GM13977 (cell line): ENCODE data around the gene ARMC6.

Source experiments
- DNase-seq: peaks from one replicate; pipeline ENCODE4 v3.0.0; 2012; ENCODE audit warnings: low spot score
- in situ Hi-C: fragments of 300-500 bp; cut with MboI; formaldehyde crosslinking; loops from one replicate; pipeline ENCODE4 v1.12.0; 2022; ENCODE audit warnings: low sequenced_read_pairs, low pct_unique_long_range_greater_than_20kb, mixed read lengths, inconsistent platforms; ENCODE audit not compliant: unreplicated experiment
- TF ChIP-seq, protein P1 (sequence below): IDR thresholded peaks from 2 replicates; pipeline ENCODE4 v1.5.1; 2012; ENCODE audit warnings: mild to moderate bottlenecking, control low read depth; ENCODE audit not compliant: insufficient read depth; ENCODE audit errors: extremely low read depth, missing control alignments

Gene ARMC6

DNA sequence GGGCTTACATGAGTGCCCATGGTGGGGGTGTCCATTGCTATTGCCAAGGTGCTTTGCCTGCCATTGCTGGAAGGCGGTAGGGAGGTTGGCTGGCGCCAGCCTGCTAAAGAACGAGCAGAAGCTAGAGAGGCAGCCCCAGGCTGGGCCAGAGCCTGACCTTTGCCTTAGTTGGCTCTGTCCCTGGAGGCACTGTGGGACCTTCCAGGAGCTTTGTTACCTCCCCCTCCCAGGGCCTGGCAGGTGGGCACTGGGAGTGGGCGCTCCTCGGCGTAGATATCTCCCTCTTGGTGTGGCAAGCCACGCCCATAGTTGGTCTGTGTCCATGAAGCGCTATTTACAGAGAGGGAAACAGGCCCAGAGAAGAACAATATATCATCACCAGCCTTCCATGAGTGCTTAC is 28.1 kb downstream of the ARMC6 start:
- TF ChIP-seq, protein P1, sequence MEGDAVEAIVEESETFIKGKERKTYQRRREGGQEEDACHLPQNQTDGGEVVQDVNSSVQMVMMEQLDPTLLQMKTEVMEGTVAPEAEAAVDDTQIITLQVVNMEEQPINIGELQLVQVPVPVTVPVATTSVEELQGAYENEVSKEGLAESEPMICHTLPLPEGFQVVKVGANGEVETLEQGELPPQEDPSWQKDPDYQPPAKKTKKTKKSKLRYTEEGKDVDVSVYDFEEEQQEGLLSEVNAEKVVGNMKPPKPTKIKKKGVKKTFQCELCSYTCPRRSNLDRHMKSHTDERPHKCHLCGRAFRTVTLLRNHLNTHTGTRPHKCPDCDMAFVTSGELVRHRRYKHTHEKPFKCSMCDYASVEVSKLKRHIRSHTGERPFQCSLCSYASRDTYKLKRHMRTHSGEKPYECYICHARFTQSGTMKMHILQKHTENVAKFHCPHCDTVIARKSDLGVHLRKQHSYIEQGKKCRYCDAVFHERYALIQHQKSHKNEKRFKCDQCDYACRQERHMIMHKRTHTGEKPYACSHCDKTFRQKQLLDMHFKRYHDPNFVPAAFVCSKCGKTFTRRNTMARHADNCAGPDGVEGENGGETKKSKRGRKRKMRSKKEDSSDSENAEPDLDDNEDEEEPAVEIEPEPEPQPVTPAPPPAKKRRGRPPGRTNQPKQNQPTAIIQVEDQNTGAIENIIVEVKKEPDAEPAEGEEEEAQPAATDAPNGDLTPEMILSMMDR, result no peak
- in situ Hi-C loops, result no loop called here
- DNase-seq, result no peak

DNA sequence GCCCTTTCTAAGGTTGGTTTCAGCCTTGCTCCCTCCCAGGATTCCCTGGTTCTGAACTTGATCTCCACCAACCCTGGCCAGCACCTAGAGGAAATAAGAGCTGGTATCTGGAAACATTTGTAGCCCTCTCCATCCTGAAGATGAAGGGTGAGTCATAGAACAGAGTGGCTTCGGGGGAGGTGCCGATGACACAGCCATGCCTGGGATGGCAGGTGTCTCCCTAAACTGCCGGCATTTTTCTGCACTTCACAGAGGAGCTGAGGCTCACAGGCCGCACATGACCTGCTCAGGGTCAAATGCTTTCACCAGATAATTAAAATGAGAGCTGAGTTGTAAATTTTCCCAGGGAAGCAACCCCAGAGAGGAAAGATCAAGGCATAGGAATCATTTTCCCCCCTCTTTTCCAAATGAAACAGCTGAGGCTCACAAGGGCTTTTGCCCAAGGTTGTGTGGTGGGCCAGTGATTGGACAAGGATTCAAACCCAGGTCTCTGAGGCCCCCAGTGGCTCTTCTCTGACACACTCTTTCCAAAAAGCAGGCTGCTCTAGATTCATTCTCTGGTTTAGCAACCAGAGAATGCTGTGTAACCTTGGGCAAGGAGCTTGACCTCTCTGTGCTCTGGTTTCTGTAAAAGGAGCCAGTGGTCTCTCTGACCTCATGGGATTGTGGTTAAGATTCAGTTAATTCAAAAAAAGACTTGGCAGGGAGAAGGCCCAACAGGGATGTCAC is 29.2 kb downstream of the ARMC6 start:
- in situ Hi-C loops, result no loop called here
- TF ChIP-seq, protein P1, result no peak
- no peak for DNase-seq

DNA sequence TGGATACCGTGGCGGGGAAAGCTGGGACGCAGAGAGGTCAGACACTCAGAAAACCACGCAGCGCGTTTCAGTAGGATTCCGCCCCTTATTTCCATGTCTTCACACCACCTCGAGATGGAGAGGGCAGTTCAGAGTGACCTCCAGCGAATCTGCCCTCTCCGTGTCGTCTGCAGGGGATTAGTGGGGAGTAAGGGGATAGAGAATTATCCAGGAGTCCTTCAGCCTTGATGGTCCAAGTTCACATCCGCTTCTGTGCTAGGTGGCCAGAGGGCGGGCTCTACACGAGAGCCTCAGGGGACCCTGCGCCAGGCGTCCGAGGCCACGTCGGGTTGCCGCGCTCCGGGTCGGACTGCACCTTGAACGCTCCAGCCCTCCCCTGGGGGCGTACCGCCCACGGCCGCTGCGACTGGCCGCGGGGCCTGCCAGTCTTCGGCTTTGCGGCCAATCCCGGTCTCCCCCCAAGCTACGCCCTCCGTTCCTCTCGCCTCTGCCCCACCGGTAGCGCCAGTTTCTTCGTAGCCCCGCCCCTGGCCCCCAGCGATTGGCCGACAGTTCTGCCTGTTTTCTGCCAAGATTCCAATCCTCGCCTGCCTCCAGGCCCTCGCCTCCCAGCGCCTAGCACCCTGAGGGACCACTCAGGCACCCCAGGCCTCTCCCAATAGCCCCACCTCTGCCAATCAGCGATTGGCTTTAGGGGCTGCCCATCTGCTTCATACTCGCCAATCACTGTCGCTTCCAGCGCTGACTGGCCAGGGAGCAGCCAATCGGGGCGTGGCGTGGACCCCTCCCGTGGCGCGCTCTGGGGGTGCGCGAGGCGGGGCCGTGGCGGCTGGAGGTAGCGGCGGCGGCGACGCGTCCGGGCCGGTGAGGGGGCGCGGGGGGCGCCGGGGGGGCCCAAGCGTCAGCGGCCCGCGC is 30.0 kb downstream of the ARMC6 start, which contains the start of gene SLC25A42:
Gene SLC25A42, plus strand, starts transcription at position 812 of the 915 bp plus-strand sequence. CDS start 32,131 bp downstream, outside the sequence.
- TF ChIP-seq, protein P1, result no peak
- in situ Hi-C loops, result no loop called here
- DNase-seq, result peak; percentile 100

DNA sequence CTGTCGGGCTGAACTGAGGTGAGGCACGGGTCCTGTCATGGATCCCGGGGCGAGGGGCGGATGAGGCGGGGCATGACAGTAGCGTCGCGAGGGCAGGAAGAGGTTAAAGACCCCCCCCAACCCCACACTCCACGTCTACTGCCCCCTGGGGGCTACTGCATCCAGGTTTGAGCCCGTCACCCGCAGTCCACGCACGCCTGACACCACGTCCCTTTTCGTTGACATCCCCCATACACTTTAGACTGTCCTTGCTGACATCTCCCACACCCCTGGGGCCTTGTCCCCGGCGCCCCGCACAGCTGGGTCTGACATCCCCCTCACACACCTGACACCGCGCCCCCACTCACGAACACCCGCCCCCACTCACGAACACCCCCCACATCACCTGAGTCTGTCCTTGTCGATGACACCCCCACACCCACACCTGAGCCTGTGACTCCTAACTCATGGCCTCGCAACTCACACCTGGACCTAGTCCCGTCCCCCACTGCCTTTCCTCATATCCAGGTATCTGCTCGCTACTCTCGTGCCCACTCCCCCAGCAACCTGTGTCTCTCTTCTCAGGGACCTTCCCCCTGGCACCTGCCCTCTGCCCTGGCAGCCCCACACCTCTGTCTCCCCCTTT is 30.8 kb downstream of the ARMC6 start:
- no peak for DNase-seq
- TF ChIP-seq, protein P1, result peak; percentile 55
- in situ Hi-C loops, result no loop called here

DNA sequence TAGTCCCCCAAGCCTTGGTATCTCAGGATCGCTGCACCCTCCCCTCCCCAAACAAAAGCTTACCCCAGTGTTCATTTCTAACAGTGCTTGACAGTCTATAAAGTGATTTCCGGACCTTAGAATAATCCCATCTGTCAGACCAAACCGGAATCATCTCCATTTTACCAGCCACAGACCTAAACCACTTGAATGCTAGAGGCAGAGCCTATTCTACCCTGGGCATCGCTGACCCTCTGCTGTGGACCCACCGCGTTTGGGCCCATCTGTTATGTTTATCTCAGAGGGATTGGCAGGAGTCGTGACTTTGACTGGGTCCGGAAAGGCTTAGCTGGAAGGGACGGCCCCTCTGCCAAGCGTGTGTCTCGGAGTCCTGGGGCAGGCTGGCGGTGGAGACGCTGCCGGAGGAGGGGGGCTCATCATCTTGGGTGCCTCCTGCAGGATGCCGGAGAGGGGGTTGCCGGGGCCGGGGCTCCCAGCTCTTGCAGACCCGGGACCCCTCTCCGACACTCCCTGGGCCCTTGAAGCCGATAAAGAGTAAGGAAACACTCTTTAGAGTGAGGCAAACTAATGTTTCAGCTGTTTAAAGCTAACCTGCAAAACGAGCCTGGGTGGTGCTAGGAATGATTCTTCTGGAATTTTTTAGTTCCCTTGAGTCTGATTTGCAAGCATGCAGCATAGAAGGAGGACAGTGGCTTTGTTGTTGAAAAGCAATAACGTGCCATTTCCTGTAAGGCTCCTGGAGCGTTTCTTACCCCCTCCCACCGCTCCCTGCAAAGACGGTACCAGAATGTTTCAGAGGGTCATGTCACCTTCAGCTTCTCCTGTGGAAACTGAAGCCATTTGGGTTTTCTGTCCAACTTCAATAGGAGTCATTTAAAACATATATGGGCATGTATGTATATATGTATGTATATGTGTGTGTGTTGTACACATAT is 31.7 kb downstream of the ARMC6 start:
- TF ChIP-seq, protein P1, result no peak
- in situ Hi-C loops, result no loop called here
- DNase-seq, result peak; percentile 49
